ENCODE results near the gene MAB21L4.

The MAB21L4 gene

GRCh38 chr2:240891492-240892340 is 4.2 kb downstream of the MAB21L4 start:
- no peak for DNase-seq (ENCODE audit: insufficient read length, low spot score)
- TF ChIP-seq, protein P1, sequence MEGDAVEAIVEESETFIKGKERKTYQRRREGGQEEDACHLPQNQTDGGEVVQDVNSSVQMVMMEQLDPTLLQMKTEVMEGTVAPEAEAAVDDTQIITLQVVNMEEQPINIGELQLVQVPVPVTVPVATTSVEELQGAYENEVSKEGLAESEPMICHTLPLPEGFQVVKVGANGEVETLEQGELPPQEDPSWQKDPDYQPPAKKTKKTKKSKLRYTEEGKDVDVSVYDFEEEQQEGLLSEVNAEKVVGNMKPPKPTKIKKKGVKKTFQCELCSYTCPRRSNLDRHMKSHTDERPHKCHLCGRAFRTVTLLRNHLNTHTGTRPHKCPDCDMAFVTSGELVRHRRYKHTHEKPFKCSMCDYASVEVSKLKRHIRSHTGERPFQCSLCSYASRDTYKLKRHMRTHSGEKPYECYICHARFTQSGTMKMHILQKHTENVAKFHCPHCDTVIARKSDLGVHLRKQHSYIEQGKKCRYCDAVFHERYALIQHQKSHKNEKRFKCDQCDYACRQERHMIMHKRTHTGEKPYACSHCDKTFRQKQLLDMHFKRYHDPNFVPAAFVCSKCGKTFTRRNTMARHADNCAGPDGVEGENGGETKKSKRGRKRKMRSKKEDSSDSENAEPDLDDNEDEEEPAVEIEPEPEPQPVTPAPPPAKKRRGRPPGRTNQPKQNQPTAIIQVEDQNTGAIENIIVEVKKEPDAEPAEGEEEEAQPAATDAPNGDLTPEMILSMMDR (IDR thresholded peaks at IDR 0.05; ENCODE audit: insufficient read depth, missing control alignments) = no peak
- FAIRE-seq = no peak

GRCh38 chr2:240890691-240891090 is 5.3 kb downstream of the MAB21L4 start:
- FAIRE-seq (no peak), DNase-seq (ENCODE audit: insufficient read length, low spot score) (no peak)
- TF ChIP-seq, protein P1 (IDR thresholded peaks at IDR 0.05; ENCODE audit: insufficient read depth, missing control alignments) = no peak

- DNase-seq (ENCODE audit: insufficient read length, low spot score) (no peak), FAIRE-seq (no peak)
- TF ChIP-seq, protein P1 (IDR thresholded peaks at IDR 0.05; ENCODE audit: insufficient read depth, missing control alignments) = no peak
Observed at GRCh38 chr2:240889601-240890560, 6.1 kb downstream of the MAB21L4 start.

GRCh38 chr2:240888890-240889573 is 6.9 kb downstream of the MAB21L4 start:
- no peak for DNase-seq (ENCODE audit: insufficient read length, low spot score)
- TF ChIP-seq, protein P1 (IDR thresholded peaks at IDR 0.05; ENCODE audit: insufficient read depth, missing control alignments) = no peak
- FAIRE-seq = no peak

- DNase-seq (ENCODE audit: insufficient read length, low spot score) (no peak), FAIRE-seq (no peak)
- TF ChIP-seq, protein P1 (IDR thresholded peaks at IDR 0.05; ENCODE audit: insufficient read depth, missing control alignments) = no peak
Observed at GRCh38 chr2:240888130-240888889, 7.6 kb downstream of the MAB21L4 start.

- no peak for DNase-seq (ENCODE audit: insufficient read length, low spot score)
- no peak for FAIRE-seq
- TF ChIP-seq, protein P1 (IDR thresholded peaks at IDR 0.05; ENCODE audit: insufficient read depth, missing control alignments) = no peak
Observed at GRCh38 chr2:240887631-240888030, 8.3 kb downstream of the MAB21L4 start.

All from D721Med (cell line).